Retinal pigment epithelial cell (primary cell): ENCODE measurements around the gene PHKG2.

ENCODE experiments used
- DNase-seq: peaks from one replicate; pipeline ENCODE4 v3.0.0-alpha.2; 2010; ENCODE audit warnings: low read depth
- H3K4me3 ChIP-seq: 2 replicates; pipeline ENCODE4 v1.5.1; 2011; ENCODE audit warnings: mild to moderate bottlenecking, low read length, control low read depth, moderate library complexity
- TF ChIP-seq, protein P1 (sequence below): conservative IDR thresholded peaks from 2 replicates; pipeline ENCODE4 v1.5.1; 2011; ENCODE audit warnings: low read depth, low read length, control low read depth, inconsistent platforms

The PHKG2 gene

DNA sequence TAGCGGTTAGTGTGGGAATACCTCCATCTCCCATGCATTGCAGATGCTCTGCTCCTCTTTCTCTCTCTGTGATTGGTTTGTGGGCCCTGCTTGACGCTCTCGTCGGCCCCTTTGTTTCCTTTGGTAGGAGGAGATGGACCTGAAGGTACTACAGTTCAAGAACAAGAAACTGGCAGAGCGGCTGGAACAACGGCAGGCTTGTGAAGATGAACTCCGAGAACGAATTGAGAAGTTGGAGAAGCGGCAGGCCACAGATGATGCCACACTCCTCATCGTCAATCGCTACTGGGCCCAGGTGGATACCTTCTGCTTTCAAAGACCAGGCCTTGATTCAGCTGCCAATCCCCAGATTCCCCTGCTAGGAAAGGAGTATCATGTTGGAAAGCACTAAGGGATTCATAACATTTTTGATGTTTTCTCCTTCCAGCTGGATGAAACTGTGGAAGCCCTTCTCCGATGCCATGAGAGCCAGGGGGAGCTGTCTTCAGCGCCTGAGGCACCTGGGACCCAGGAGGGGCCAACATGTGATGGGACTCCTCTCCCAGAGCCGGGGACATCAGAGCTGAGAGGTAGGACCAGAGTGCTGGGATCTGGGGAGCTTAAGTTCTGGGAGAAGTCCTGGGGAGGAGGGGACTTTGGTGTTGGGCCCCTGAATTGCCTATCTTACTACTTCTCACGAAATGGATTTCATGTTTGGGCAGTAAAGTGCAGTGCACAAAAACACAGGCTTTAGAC is 14.9 kb downstream of the PHKG2 start:
- DNase-seq: no peak
- peak overlapping the region; percentile 95 for H3K4me3 ChIP-seq
- TF ChIP-seq, protein P1, sequence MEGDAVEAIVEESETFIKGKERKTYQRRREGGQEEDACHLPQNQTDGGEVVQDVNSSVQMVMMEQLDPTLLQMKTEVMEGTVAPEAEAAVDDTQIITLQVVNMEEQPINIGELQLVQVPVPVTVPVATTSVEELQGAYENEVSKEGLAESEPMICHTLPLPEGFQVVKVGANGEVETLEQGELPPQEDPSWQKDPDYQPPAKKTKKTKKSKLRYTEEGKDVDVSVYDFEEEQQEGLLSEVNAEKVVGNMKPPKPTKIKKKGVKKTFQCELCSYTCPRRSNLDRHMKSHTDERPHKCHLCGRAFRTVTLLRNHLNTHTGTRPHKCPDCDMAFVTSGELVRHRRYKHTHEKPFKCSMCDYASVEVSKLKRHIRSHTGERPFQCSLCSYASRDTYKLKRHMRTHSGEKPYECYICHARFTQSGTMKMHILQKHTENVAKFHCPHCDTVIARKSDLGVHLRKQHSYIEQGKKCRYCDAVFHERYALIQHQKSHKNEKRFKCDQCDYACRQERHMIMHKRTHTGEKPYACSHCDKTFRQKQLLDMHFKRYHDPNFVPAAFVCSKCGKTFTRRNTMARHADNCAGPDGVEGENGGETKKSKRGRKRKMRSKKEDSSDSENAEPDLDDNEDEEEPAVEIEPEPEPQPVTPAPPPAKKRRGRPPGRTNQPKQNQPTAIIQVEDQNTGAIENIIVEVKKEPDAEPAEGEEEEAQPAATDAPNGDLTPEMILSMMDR: no peak

DNA sequence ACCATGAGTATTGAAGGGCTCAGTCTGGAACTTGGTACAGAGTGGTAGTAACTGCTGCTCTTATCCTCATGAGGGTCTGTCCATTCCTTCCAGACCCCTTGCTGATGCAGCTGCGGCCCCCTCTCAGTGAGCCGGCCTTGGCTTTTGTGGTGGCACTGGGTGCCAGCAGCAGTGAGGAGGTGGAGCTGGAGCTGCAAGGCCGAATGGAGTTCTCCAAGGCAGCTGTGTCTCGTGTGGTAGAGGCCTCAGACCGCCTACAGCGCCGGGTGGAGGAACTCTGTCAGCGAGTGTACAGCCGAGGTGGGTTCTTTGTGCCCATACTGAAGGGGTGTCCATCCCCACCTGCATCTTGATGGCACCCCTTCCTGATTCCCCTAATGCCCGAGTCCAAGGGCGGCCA is 15.9 kb downstream of the PHKG2 start:
- DNase-seq: no peak
- TF ChIP-seq, protein P1: no peak
- no peak overlapping the region for H3K4me3 ChIP-seq

- H3K4me3 ChIP-seq: no peak overlapping the region
- TF ChIP-seq, protein P1: no peak
- DNase-seq: no peak
Measured at GRCh38 chr16:30764816-30765465, 16.7 kb downstream of the PHKG2 start.

- DNase-seq: no peak
- TF ChIP-seq, protein P1: no peak
- no peak overlapping the region for H3K4me3 ChIP-seq
Measured at GRCh38 chr16:30766206-30766932, 18.1 kb downstream of the PHKG2 start.

DNA sequence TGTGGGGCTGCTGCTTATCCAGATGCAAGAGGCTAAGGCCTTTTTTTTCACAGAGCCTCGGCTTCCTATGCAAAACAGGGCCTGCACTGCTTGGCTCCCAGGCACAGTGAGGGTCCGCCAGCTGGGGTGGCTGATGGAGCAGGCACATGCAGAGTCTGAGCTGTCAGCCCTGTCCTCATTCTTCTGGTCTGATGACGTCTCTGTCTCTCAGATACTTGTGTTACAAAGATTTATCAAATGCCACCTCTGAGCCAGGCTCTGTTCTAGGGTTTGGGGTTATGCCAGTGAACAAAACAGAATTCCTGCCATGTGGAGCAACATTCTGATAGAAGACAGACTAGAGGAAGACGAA is 18.7 kb downstream of the PHKG2 start:
- TF ChIP-seq, protein P1: no peak
- no peak for DNase-seq
- H3K4me3 ChIP-seq: no peak overlapping the region

GRCh38 chr16:30767767-30768465 is 19.7 kb downstream of the PHKG2 start:
- DNase-seq: no peak
- TF ChIP-seq, protein P1: no peak
- H3K4me3 ChIP-seq: no peak overlapping the region
